ENCODE data around the gene SV2B.

SV2B gene

GRCh38 chr15:91136386-91136923, 36.4 kb downstream of the SV2B start:
- DNase-seq (ENCODE audit: low read depth in 1 of 2, low spot score in 1 of 2): no peak

GRCh38 chr15:91140601-91141000, 40.5 kb downstream of the SV2B start:
- DNase-seq (ENCODE audit: low read depth in 1 of 2, low spot score in 1 of 2): no peak

GRCh38 chr15:91141097-91141496, 41.0 kb downstream of the SV2B start:
- no peak for DNase-seq (ENCODE audit: low read depth in 1 of 2, low spot score in 1 of 2)

GRCh38 chr15:91142106-91142744, 42.2 kb downstream of the SV2B start:
- DNase-seq (ENCODE audit: low read depth in 1 of 2, low spot score in 1 of 2): no peak

GRCh38 chr15:91142946-91143345, 42.9 kb downstream of the SV2B start:
- DNase-seq (ENCODE audit: low read depth in 1 of 2, low spot score in 1 of 2): no peak

- DNase-seq (ENCODE audit: low read depth in 1 of 2, low spot score in 1 of 2): no peak
Observed at GRCh38 chr15:91146728-91147127, 46.7 kb downstream of the SV2B start.

- DNase-seq (ENCODE audit: low read depth in 1 of 2, low spot score in 1 of 2): no peak
Observed at GRCh38 chr15:91148243-91148642, 48.2 kb downstream of the SV2B start.

- no peak for DNase-seq (ENCODE audit: low read depth in 1 of 2, low spot score in 1 of 2)
Observed at GRCh38 chr15:91150502-91151160, 50.6 kb downstream of the SV2B start.

- DNase-seq (ENCODE audit: low read depth in 1 of 2, low spot score in 1 of 2): no peak
Observed at GRCh38 chr15:91151781-91152563, 51.9 kb downstream of the SV2B start.

GRCh38 chr15:91152896-91153581, 53.0 kb downstream of the SV2B start:
- DNase-seq (ENCODE audit: low read depth in 1 of 2, low spot score in 1 of 2): no peak

- no peak for DNase-seq (ENCODE audit: low read depth in 1 of 2, low spot score in 1 of 2)
Observed at GRCh38 chr15:91153954-91154353, 53.9 kb downstream of the SV2B start.

GRCh38 chr15:91156175-91156726, 56.2 kb downstream of the SV2B start:
- no peak for DNase-seq (ENCODE audit: low read depth in 1 of 2, low spot score in 1 of 2)

GRCh38 chr15:91158415-91159394, 58.6 kb downstream of the SV2B start:
- no peak for DNase-seq (ENCODE audit: low read depth in 1 of 2, low spot score in 1 of 2)

- no peak for DNase-seq (ENCODE audit: low read depth in 1 of 2, low spot score in 1 of 2)
Observed at GRCh38 chr15:91165850-91166249, 65.8 kb downstream of the SV2B start.

- no peak for DNase-seq (ENCODE audit: low read depth in 1 of 2, low spot score in 1 of 2)
Observed at GRCh38 chr15:91168457-91168856, 68.4 kb downstream of the SV2B start.

- no peak for DNase-seq (ENCODE audit: low read depth in 1 of 2, low spot score in 1 of 2)
Observed at GRCh38 chr15:91171334-91171733, 71.3 kb downstream of the SV2B start.

- no peak for DNase-seq (ENCODE audit: low read depth in 1 of 2, low spot score in 1 of 2)
Observed at GRCh38 chr15:91182101-91182500, 82.0 kb downstream of the SV2B start.

GRCh38 chr15:91183596-91183995, 83.5 kb downstream of the SV2B start:
- DNase-seq (ENCODE audit: low read depth in 1 of 2, low spot score in 1 of 2): no peak

GRCh38 chr15:91184441-91184840, 84.4 kb downstream of the SV2B start:
- DNase-seq (ENCODE audit: low read depth in 1 of 2, low spot score in 1 of 2): no peak

Data from activated CD4-positive, alpha-beta T cell treated with anti-CD3 and anti-CD28 coated beads, Interleukin-2, amount 50 U/mL, for 24 hours (primary cell).